Measurements from ENCODE around the gene ATE1. TPM values are rescaled to one million over a fixed set of nuclear protein-coding genes. Genes with fewer than 3 reads are reported as not detected.

Gene ATE1
- total RNA-seq, 2 experiments from 2014 or later = 18.5 to 20.9 TPM

GRCh38 chr10:121692626-121693025, 235.2 kb downstream of the ATE1 start:
- Mint-ChIP-seq H3K36me3 (ENCODE audit: low read depth) (no peaks in the 10 kb centered on the region), H3K4me1 (ENCODE audit: low read depth) (no peaks in the 10 kb centered on the region), H3K27ac (no peak overlapping the region), H3K27me3 (peaks cover 9% of the 10 kb centered on the region), H3K4me3 (no peak overlapping the region), H3K9me3 (no peaks in the 10 kb centered on the region)
- Histone ChIP-seq H3K27ac (ENCODE audit: low read depth in 1 of 2, low read length in 2 of 2) (no peak overlapping the region), H3K4me1 (ENCODE audit: insufficient read depth, low read length) (no peaks in the 10 kb centered on the region), H3K27me3 (ENCODE audit: control insufficient read depth in 1 of 2, insufficient read depth in 2 of 2, low read length in 2 of 2) (peaks cover 0 to 11% of the 10 kb centered on the region in 2 experiments), H3K4me3 (ENCODE audit: low read length) (no peak overlapping the region), H3K9me3 (ENCODE audit: control insufficient read depth in 1 of 2, insufficient read depth in 1 of 2, low read length in 2 of 2) (no peaks in the 10 kb centered on the region), H3K36me3 (ENCODE audit: insufficient read depth, low read length) (no peaks in the 10 kb centered on the region)
- TF ChIP-seq CTCF (IDR thresholded peaks at IDR 0.05) = no peak
- no peak for ATAC-seq (ENCODE audit: poor library complexity)
- intact Hi-C loops (cut with DNase I, micrococcal nuclease) = no loop called here
- ChIA-PET CTCF (no interaction called here), POLR2A (no interaction called here)
- no peak for DNase-seq

GRCh38 chr10:121690970-121691369, 236.9 kb downstream of the ATE1 start:
- POLR2A ChIA-PET = no interaction called here
- H3K4me1 ChIP-seq (ENCODE audit: insufficient read depth, low read length) = no peaks in the 10 kb centered on the region
- CTCF ChIA-PET = no interaction called here
- H3K27ac ChIP-seq (ENCODE audit: low read depth in 1 of 2, low read length in 2 of 2) = no peak overlapping the region
- ATAC-seq (ENCODE audit: poor library complexity) (no peak), DNase-seq (no peak)
- Mint-ChIP-seq H3K36me3 (ENCODE audit: low read depth) (no peaks in the 10 kb centered on the region), H3K4me1 (ENCODE audit: low read depth) (no peaks in the 10 kb centered on the region), H3K27me3 (peaks cover 9% of the 10 kb centered on the region), H3K9me3 (no peaks in the 10 kb centered on the region), H3K27ac (no peak overlapping the region), H3K4me3 (no peak overlapping the region)
- H3K4me3 ChIP-seq (ENCODE audit: low read length) = no peak overlapping the region
- intact Hi-C loops (cut with DNase I, micrococcal nuclease) = no loop called here
- no peak for TF ChIP-seq CTCF (IDR thresholded peaks at IDR 0.05)
- peaks cover 0 to 11% of the 10 kb centered on the region in 2 experiments for H3K27me3 ChIP-seq (ENCODE audit: control insufficient read depth in 1 of 2, insufficient read depth in 2 of 2, low read length in 2 of 2)
- H3K36me3 ChIP-seq (ENCODE audit: insufficient read depth, low read length) = no peaks in the 10 kb centered on the region
- H3K9me3 ChIP-seq (ENCODE audit: control insufficient read depth in 1 of 2, insufficient read depth in 1 of 2, low read length in 2 of 2) = no peaks in the 10 kb centered on the region

Other genes starting within 250 kb of the ATE1 start
- 10 to 100 TPM; 34.2 to 36.5 TPM for gene NSMCE4A, start 47.2 kb upstream of the ATE1 start, total RNA-seq
- not detected for gene TACC2, start 61.1 kb upstream of the ATE1 start, total RNA-seq